Dermis microvascular lymphatic vessel endothelial cell (primary cell): Measurements from ENCODE around the gene ETAA1. TPM values are rescaled to one million over a fixed set of nuclear protein-coding genes. Genes with fewer than 3 reads are reported as not detected.

Source experiments
- DNase-seq, 2 donors: peaks; one replicate each; pipeline versions ENCODE4 v3.0.0 to v3.0.0-alpha.2; 2010; ENCODE audit warnings: low read depth in 2 of 2
- total RNA-seq: library from RNA; depleted of rRNA; stranded (reverse); fragments of >200 nt; gene quantifications from 2 replicates; pipeline ENCODE4 v1.2.1, GENCODE V29; 2014

Gene ETAA1
- total RNA-seq, 1 donor from 2014 or later, result 7.7 TPM

DNA sequence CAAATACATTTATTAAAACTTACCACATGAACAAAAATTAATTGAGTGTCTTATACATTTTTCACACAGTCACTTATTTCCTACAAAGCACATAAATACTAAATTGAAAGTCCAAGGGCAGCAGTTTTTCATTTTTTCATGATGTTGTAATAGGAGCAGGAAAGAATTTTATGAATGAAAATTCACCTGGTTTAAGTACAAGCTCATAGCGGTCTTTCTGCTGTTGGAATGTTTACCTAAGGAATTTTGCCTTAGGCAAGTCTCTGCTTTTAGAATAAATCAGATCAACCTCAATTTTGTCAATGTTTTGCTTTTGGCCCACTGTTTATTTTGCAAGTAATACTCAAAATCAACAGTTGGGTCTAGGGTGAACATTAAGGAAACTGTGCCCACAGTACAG lies 40.0 kb downstream of the ETAA1 start:
- DNase-seq, result no peak

DNA sequence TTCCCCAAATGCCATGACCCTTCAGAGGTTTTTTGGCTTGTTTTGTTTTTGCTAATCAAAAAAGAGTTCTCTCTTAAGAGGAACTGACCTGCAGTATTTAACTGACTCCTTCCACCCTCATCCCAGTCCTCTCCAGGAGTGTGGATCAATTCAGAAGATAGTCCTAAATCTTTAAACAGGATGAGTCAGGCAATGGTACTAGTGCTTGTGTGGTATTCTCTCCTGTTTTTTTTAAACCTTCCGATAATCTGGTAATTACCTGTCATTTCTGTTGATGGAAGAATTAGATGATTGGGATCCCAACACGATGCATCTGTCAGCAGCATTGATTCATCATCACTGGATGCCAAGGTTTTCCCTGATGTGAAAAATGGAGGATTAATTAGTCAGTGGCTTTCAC lies 41.2 kb downstream of the ETAA1 start:
- DNase-seq, result no peak

DNA sequence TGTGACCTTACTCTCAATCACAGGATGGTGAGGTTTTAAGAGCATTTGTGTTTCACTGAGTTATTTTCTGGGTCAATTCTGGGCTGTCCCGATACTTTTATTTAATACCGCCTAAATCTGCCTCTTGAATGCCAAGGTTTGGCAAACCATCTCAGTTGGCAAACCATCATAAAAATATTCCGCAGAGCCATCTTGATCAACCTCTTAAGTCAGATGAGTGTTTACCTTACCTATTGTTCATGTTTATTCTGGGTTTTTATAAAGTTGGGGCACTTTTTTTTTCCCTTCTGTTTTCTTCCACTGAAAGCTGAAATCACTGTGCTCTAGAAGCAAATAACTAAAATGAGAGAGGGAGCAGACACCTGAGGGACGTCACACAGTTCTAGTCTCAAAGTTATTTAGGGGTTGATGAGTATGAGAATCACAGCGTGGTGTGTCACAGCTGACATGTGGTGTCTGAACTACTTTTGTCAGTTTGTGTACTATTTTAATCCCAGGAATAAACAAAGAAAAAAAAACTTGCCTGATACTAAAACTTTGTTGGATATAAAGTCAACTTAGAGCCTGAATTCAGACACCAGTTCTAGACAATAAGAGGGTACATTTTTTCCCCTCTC lies 48.6 kb downstream of the ETAA1 start:
- no peak for DNase-seq

DNA sequence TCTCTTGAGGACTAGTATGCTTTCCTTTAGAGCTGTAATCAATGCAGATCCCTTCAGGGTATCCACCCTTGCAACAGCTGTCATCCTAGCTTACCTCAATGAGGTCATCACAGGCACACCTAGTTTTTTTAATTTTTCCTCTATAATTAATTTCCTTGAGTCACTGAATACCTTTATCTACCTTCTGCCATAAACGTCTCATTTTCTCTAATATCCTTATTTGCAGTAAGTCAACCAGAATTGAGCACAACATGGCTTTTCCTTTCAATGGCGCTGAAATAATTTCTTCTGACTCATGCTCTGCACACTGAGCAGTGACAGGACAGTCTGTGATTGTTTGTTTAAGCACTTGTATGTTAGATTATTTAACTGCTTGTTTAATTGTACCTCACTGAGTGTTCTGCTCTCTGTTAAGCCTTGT lies 49.4 kb downstream of the ETAA1 start:
- DNase-seq, result peak in 1 of 2 donors; percentile 17

DNA sequence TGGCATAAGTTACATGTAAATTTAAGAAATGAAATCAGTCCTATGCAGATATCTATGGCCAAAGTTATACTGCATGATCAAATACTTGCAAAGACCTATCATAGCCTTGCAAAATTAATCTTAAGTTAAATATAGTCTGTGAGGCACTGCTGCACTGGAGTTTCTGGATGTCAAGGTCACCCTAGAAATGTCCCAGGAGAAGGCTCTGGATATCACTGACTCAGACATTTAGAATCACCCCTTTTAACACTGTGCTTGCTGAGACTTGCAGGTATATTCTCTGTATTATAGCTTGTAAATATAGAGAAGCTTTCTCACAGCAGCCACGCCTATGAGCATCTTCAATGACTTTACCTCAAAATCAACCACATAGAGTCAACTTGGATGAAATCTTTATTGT lies 51.5 kb downstream of the ETAA1 start:
- DNase-seq, result no peak

DNA sequence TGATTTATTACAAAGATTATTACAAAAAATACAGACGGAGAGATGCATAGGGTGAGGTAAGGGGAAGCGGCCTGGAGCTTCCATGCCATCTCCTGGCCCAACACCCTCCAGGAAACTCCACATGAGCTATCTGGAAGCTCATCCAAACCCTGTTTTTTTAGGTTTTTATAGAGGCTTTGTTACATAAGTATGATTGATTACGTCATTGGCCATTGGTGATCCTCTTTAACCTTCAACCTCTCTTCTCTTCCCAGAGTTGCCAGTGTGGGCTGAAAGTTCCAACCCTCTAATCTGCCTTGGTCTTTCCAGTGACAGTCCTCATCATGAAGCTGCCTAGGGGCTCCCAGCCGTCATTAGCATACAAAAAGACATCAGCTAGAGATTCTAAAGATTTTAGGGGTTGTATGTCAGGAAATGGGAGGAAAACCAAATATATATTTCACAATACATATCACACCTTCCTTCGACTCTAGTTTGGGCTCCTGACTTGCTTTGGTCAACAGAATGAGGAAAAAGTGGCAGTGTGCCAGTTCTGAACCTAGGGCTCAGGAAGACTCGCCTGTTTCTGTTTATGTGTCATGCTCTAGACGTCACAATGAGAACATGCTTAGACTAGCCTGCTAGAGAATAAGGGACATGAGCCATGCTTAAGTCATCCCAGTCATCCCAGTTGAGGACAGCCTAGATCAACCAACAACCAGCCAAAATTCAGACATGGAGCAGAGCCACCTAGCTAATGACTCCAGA lies 54.1 kb downstream of the ETAA1 start:
- peak; percentile 68 to 74 for DNase-seq

DNA sequence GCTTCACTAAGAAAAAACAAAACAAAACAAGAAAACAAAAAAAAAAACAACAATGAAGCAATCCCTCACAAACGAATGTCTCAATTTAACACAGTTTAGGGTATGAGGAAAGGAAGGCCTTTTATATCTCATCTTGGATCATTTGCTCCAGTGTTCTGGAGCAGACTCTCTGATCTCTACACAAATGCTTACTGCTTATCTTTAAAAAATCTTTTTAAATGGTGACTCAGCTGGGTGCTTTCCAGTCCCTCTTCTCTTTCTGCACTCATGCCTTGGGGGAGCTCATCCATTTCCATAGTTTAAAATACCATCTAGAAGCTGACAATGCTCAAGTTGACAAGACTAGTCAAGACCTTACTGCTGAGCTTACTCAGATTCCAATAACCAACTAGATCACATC lies 56.2 kb downstream of the ETAA1 start:
- no peak for DNase-seq

DNA sequence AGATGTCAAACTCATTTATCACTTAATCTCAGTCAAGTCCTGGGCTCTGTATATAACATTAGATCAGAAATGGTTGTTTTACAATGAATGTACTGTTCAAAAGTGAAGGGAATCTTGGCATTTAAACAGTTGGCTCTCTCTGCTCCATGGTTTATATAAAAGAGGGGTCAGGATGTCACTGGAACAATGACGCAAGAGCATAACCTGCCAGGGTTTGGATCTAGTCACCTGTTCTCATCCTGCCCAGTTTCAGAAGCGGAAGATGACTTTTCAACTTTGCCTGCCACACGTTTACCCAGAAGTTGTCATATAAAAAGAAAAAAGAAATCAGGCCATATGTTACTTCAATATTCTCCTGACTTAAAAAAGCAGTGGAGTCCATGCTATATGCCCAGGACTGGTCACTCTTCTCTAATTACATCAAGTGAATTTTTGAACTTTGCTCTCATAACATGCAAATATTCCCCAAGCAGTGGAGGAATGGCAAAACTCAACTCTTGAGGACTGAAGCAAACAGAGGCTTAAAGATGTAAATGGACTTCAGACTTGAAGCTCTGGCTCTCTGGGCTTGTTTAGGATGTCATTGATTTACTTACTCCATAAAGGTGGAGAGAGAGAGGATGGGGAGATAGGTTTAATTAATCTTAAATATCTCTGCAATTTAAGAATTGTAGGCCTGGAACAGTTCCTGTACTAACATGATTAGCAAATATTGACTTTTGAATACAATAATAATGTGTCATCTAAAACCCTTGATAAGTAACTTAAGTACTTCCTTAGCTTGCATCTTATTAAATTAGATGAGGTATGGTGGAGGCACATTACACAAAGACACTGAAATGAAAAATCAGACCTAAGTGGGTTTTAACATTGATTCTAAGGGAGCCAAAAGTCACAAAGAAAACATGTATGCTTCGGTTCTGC lies 58.3 kb downstream of the ETAA1 start:
- peak in 1 of 2 donors; percentile 44 for DNase-seq

DNA sequence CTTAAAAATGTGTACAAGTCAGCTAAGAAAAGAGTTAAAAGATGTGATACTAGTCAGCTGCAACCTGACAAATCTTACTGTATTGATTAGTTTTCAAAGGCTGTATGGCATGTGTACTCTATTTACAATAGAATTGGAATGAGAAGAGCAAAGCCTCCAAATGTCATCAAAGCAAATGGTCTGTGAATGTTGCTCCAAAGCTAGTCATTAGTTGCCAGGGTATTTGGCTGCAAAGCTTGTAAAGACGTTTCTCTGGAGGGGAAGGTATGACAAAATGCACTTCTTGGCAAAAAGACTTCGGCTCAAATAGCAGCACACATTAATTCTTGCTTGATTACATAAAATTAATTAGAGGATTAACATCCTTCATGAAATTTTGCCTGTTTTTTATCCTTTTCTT lies 59.3 kb downstream of the ETAA1 start:
- DNase-seq, result no peak

DNA sequence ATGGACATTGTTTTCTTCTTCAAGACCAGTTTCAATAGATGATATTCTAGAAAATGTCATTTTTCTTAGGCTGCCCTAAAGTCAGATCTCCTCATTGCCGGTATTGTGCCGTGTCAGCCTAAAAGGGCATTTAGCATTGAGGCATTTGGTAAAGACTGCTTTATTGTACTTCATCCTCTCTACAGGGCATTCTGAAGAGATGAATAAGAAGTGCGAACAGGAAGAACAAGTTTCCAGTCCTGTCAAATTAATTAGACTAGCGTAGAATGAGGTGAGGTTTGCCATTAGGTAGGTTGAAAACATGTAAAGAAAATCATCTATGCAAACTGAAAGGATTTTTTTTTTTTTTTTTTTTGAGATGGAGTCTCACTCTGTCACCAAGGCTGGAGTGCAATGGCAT lies 60.6 kb downstream of the ETAA1 start:
- no peak for DNase-seq

DNA sequence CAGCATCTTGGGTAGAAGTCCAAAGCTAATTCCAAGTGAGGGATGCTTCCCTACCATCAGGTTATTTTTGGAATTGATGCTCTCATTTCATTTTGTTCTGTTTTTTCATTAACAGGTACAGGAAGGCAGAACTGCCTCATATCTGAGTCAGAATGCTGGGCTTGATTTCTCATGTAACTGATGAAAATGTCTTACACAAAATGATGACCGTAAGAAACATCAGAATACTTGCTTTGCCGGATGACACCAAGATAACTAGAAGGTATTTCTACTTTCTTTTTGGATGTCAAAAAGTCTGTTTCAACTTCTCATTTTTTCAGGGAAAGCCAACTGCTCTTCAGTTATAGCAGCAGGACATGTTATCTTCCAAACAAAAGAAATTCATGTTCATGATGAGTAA lies 62.6 kb downstream of the ETAA1 start:
- DNase-seq, result no peak
